ENCODE measurements around the gene KCP. TPM values are rescaled to one million over a fixed set of nuclear protein-coding genes. Genes with fewer than 3 reads are reported as not detected.
"Not testable (repeated sequence)": the region's sequence is repeated elsewhere in the genome, so short reads cannot be mapped to it uniquely, and the experiment has no call there.

KCP gene
- total RNA-seq, 2 donors from 2014 or later, result 0.21 TPM; not detected in 1

GRCh38 chr7:128944487-128945236 is 34.2 kb upstream of the KCP start:
- Mint-ChIP-seq H3K27me3 (ENCODE audit: low read depth) (peaks cover 9% of the 10 kb centered on the region), H3K4me3 (no peak overlapping the region), H3K27ac (no peak overlapping the region), H3K9me3 (no peaks in the 10 kb centered on the region), H3K4me1 (ENCODE audit: low read depth) (peaks cover 19% of the 10 kb centered on the region), H3K36me3 (ENCODE audit: insufficient read depth in 2 of 2) (peaks cover 0 to 1% of the 10 kb centered on the region in 2 donors)
- ATAC-seq (replicated peaks in 1 of 2), result no peak
- no peak for DNase-seq

- DNase-seq, result peak; percentile 28 to 55
- H3K36me3 Mint-ChIP-seq (ENCODE audit: insufficient read depth in 2 of 2); H3K9me3 Mint-ChIP-seq; H3K4me3 Mint-ChIP-seq: not testable (repeated sequence)
- Mint-ChIP-seq H3K27me3 (ENCODE audit: low read depth) (peaks cover 15% of the 10 kb centered on the region), H3K27ac (peak overlapping the region; percentile 89), H3K4me1 (ENCODE audit: low read depth) (peaks cover 31% of the 10 kb centered on the region)
- ATAC-seq (replicated peaks in 1 of 2), result peak; percentile 70 to 73
These were observed 32.7 kb upstream of the KCP start for GRCh38 chr7:128943251-128943650.

- Mint-ChIP-seq H3K9me3 (no peaks in the 10 kb centered on the region), H3K4me1 (ENCODE audit: low read depth) (peaks cover 36% of the 10 kb centered on the region), H3K27ac (no peak overlapping the region), H3K36me3 (ENCODE audit: insufficient read depth in 2 of 2) (peaks cover 1 to 2% of the 10 kb centered on the region in 2 donors), H3K27me3 (ENCODE audit: low read depth) (peaks cover 21% of the 10 kb centered on the region), H3K4me3 (no peak overlapping the region)
- ATAC-seq (replicated peaks in 1 of 2), result no peak
- DNase-seq, result no peak
These were observed 31.5 kb upstream of the KCP start for GRCh38 chr7:128941946-128942526.

GRCh38 chr7:128941323-128941890 is 30.9 kb upstream of the KCP start:
- Mint-ChIP-seq H3K4me3 (peak overlapping the region; percentile 79 to 85), H3K27ac (no peak overlapping the region), H3K27me3 (ENCODE audit: low read depth) (peaks cover 26% of the 10 kb centered on the region), H3K36me3 (ENCODE audit: insufficient read depth in 2 of 2) (peaks cover 2 to 3% of the 10 kb centered on the region in 2 donors), H3K4me1 (ENCODE audit: low read depth) (peaks cover 39% of the 10 kb centered on the region), H3K9me3 (no peaks in the 10 kb centered on the region)
- DNase-seq (no peak), ATAC-seq (replicated peaks in 1 of 2) (no peak)

GRCh38 chr7:128940494-128941322 is 30.2 kb upstream of the KCP start:
- Mint-ChIP-seq H3K27ac (no peak overlapping the region), H3K4me3 (peak overlapping the region; percentile 79 to 85), H3K9me3 (no peaks in the 10 kb centered on the region), H3K4me1 (ENCODE audit: low read depth) (peaks cover 39% of the 10 kb centered on the region), H3K27me3 (ENCODE audit: low read depth) (peaks cover 26% of the 10 kb centered on the region), H3K36me3 (ENCODE audit: insufficient read depth in 2 of 2) (peaks cover 2 to 3% of the 10 kb centered on the region in 2 donors)
- DNase-seq (peak; percentile 34 to 35), ATAC-seq (replicated peaks in 1 of 2) (peak in 1 of 2 donors; percentile 22)

- H3K36me3 Mint-ChIP-seq (ENCODE audit: insufficient read depth in 2 of 2), result peaks cover 2 to 3% of the 10 kb centered on the region in 2 donors
- H3K27me3 Mint-ChIP-seq (ENCODE audit: low read depth), result peaks cover 26% of the 10 kb centered on the region
- H3K27ac Mint-ChIP-seq, result no peak overlapping the region
- H3K4me3 Mint-ChIP-seq, result peak overlapping the region; percentile 79 to 85
- no peak for ATAC-seq (replicated peaks in 1 of 2)
- peaks cover 39% of the 10 kb centered on the region for H3K4me1 Mint-ChIP-seq (ENCODE audit: low read depth)
- no peak for DNase-seq
- no peaks in the 10 kb centered on the region for H3K9me3 Mint-ChIP-seq
These were observed 29.4 kb upstream of the KCP start for GRCh38 chr7:128939861-128940410.

GRCh38 chr7:128939075-128939860 is 28.8 kb upstream of the KCP start:
- H3K27ac Mint-ChIP-seq, result peak overlapping the region; percentile 8
- ATAC-seq (replicated peaks in 1 of 2), result peak; percentile 16 to 26
- peak overlapping the region; percentile 79 to 85 for H3K4me3 Mint-ChIP-seq
- no peaks in the 10 kb centered on the region for H3K9me3 Mint-ChIP-seq
- H3K4me1 Mint-ChIP-seq (ENCODE audit: low read depth), result peaks cover 39% of the 10 kb centered on the region
- peak in 1 of 2 donors; percentile 23 for DNase-seq
- H3K27me3 Mint-ChIP-seq (ENCODE audit: low read depth), result peaks cover 26% of the 10 kb centered on the region
- peaks cover 2 to 3% of the 10 kb centered on the region in 2 donors for H3K36me3 Mint-ChIP-seq (ENCODE audit: insufficient read depth in 2 of 2)

- Mint-ChIP-seq H3K4me1 (ENCODE audit: low read depth) (peaks cover 40% of the 10 kb centered on the region), H3K27me3 (ENCODE audit: low read depth) (peaks cover 26% of the 10 kb centered on the region), H3K9me3 (no peaks in the 10 kb centered on the region), H3K4me3 (peak overlapping the region; percentile 79 to 85), H3K36me3 (ENCODE audit: insufficient read depth in 2 of 2) (peaks cover 2 to 3% of the 10 kb centered on the region in 2 donors), H3K27ac (peak overlapping the region; percentile 13)
- DNase-seq (peak in 1 of 2 donors; percentile 45), ATAC-seq (replicated peaks in 1 of 2) (peak; percentile 32 to 39)
These were observed 28.1 kb upstream of the KCP start for GRCh38 chr7:128938544-128939074.

- Mint-ChIP-seq H3K27ac (peak within 1 kb of the TSS; percentile 13), H3K4me3 (peak within 1 kb of the TSS; percentile 79 to 85), H3K27me3 (ENCODE audit: low read depth) (peaks cover 26% of the 10 kb centered on the region), H3K9me3 (no peaks in the 10 kb centered on the region), H3K36me3 (ENCODE audit: insufficient read depth in 2 of 2) (peaks cover 2 to 3% of the 10 kb centered on the region in 2 donors), H3K4me1 (ENCODE audit: low read depth) (peaks cover 47% of the 10 kb centered on the region)
- ATAC-seq (replicated peaks in 1 of 2), result peak; percentile 53 to 59
- peak; percentile 52 to 62 for DNase-seq
These were observed 27.4 kb upstream of the KCP start, which contains the start of gene IRF5 for GRCh38 chr7:128937647-128938543. IRF5 (plus strand) TSS chr7:128937927; CDS start chr7:128942082, 4,155 bp downstream.

- Mint-ChIP-seq H3K9me3 (no peaks in the 10 kb centered on the region), H3K27ac (no peak overlapping the region)
- ATAC-seq (replicated peaks in 1 of 2), result no peak
These were observed 26.8 kb upstream of the KCP start for GRCh38 chr7:128937271-128937646.

GRCh38 chr7:128936798-128937197 is 26.3 kb upstream of the KCP start:
- H3K9me3 Mint-ChIP-seq, result no peaks in the 10 kb centered on the region

More at GRCh38 chr7:128937271-128937646, 26.8 kb upstream of the KCP start:
- DNase-seq, result no peak
- Mint-ChIP-seq H3K36me3 (ENCODE audit: insufficient read depth in 2 of 2) (peaks cover 2 to 3% of the 10 kb centered on the region in 2 donors), H3K4me3 (peak overlapping the region; percentile 73 to 79), H3K27me3 (ENCODE audit: low read depth) (peaks cover 26% of the 10 kb centered on the region), H3K4me1 (ENCODE audit: low read depth) (peaks cover 50% of the 10 kb centered on the region)

More at GRCh38 chr7:128936798-128937197, 26.3 kb upstream of the KCP start:
- Mint-ChIP-seq H3K36me3 (ENCODE audit: insufficient read depth in 2 of 2) (peaks cover 2 to 3% of the 10 kb centered on the region in 2 donors), H3K27ac (no peak overlapping the region), H3K4me3 (peak overlapping the region; percentile 73 to 79), H3K27me3 (ENCODE audit: low read depth) (peaks cover 26% of the 10 kb centered on the region), H3K4me1 (ENCODE audit: low read depth) (peaks cover 50% of the 10 kb centered on the region)
- ATAC-seq (replicated peaks in 1 of 2), result no peak
- DNase-seq, result no peak
